ENCODE measurements around the gene ZNF414.

GRCh38 chr19:8477889-8478288, 36.1 kb downstream of the ZNF414 start:
- no peak for TF ChIP-seq POLR2A (IDR thresholded peaks at IDR 0.05)
- TF ChIP-seq CTCF (IDR thresholded peaks at IDR 0.05): no peak

Measured in heart left ventricle (tissue), 13 donors.